ENCODE results near the gene SPAG9.

GRCh38 chr17:51153210-51154072 is 32.8 kb upstream of the SPAG9 start, which contains the start of gene NME1:
- TF ChIP-seq POLR2AphosphoS5 (IDR thresholded peaks at IDR 0.05): peak; percentile 83
- no peak for TF ChIP-seq EZH2 (IDR thresholded peaks at IDR 0.05; ENCODE audit: borderline replicate concordance, insufficient read depth, low read length, poor library complexity, severe bottlenecking)
- peak; percentile 100 for TF ChIP-seq MXI1 (conservative IDR thresholded peaks at IDR 0.05; ENCODE audit: poor library complexity, severe bottlenecking)
- no peak for TF ChIP-seq REST (IDR thresholded peaks at IDR 0.05; ENCODE audit: borderline replicate concordance)
- peak; percentile 91 for TF ChIP-seq TAF1 (IDR thresholded peaks at IDR 0.05; ENCODE audit: low read depth)
- TF ChIP-seq CTCF (IDR thresholded peaks at IDR 0.05; ENCODE audit: poor library complexity, severe bottlenecking): peak; percentile 98
- peak; percentile 95 for TF ChIP-seq SMC3 (conservative IDR thresholded peaks at IDR 0.05; ENCODE audit: poor library complexity)
- peak; percentile 92 for TF ChIP-seq RAD21 (conservative IDR thresholded peaks at IDR 0.05)

Measured in neural cell (in vitro differentiated cells).